Fibroblast of pulmonary artery (primary cell): ENCODE measurements around the gene NOS3.
A peak's percentile ranks its signal among the peaks of the same experiment; 100 is the strongest.
"Not testable (repeated sequence)": the region's sequence is repeated elsewhere in the genome, so short reads cannot be mapped to it uniquely, and the experiment has no call there.

Experiments
- DNase-seq: peaks from one replicate; pipeline ENCODE4 v3.0.0-alpha.2; 2010; ENCODE audit warnings: low read depth
- H3K4me3 ChIP-seq: replicated peaks from 2 replicates; pipeline ENCODE4 v1.5.1; 2011; ENCODE audit warnings: low read depth, mild to moderate bottlenecking, control low read depth, low read length, moderate library complexity
- TF ChIP-seq, protein P1 (sequence below): IDR thresholded peaks from 2 replicates; pipeline ENCODE4 v1.5.1; 2011; ENCODE audit warnings: mild to moderate bottlenecking, control low read depth, low read length, inconsistent platforms; ENCODE audit errors: missing control alignments

NOS3 gene

DNA sequence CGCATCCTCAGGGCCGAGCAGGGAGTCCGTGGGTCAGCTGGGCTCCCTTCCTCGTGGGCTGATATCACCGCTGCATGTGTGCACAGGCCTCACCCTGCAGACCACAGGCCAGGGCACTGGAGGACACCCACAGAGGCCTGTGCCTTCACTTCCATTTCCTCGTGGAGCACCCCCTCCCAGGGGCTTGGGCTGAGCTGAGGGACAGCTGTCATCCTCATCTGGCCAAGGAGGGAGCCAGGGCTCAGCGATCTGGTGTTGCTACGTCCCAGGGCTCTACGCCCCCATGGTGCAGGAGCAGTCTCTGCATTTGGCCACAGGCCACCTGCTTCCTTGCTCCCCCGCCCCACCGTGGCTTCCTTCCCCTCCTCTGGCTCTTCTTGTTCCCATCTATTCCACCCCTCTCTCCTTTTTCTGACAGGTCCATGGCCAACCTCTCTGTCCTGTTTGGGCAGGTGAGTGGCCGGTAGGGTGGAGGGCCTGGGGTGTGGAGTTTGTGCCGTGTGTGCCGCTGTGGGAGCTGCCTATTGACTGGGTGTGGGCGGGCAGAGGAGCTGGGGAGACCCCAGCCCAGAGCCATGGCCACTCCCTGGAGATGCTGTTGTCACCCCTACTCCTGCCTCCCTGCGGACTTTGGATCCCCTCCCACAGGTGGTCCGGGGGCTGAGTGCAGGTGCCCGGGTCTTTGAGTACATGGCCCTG lies 49.2 kb downstream of the NOS3 start:
- TF ChIP-seq, protein P1, sequence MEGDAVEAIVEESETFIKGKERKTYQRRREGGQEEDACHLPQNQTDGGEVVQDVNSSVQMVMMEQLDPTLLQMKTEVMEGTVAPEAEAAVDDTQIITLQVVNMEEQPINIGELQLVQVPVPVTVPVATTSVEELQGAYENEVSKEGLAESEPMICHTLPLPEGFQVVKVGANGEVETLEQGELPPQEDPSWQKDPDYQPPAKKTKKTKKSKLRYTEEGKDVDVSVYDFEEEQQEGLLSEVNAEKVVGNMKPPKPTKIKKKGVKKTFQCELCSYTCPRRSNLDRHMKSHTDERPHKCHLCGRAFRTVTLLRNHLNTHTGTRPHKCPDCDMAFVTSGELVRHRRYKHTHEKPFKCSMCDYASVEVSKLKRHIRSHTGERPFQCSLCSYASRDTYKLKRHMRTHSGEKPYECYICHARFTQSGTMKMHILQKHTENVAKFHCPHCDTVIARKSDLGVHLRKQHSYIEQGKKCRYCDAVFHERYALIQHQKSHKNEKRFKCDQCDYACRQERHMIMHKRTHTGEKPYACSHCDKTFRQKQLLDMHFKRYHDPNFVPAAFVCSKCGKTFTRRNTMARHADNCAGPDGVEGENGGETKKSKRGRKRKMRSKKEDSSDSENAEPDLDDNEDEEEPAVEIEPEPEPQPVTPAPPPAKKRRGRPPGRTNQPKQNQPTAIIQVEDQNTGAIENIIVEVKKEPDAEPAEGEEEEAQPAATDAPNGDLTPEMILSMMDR: no peak
- DNase-seq: no peak
- no peak overlapping the region for H3K4me3 ChIP-seq

DNA sequence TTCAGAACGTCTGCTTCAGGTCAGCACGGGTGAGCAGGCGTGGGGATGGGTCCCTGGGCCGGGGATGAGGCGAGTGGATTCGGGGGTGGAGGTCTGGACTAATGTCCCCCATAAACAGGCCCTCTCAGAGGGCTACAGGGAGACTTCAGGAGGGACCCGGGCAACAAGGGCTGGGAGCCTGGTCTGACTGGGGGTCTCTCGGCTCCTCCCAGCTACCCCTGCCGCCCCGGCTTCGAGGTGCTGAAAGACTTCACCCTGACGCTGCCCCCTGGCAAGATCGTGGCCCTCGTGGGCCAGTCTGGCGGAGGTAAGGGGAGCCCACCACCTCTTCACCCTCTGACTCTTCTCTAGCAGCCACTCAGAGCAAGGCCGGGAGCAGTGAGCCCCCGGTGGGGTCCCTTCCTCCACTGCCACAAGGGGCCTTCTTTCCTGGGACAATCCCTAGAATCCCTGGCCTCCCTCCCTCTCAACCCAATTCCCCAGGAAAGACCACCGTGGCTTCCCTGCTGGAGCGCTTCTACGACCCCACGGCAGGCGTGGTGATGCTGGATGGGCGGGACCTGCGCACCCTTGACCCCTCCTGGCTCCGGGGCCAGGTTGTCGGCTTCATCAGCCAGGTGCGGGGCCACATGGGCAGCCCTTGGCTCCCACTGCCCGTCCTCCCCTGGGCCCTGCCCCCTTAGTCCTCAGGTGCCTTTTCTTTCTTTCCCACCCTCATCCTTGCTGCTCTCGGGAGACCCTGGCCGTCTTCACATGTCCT lies 50.0 kb downstream of the NOS3 start:
- DNase-seq: no peak
- TF ChIP-seq, protein P1: no peak
- H3K4me3 ChIP-seq: no peak overlapping the region

DNA sequence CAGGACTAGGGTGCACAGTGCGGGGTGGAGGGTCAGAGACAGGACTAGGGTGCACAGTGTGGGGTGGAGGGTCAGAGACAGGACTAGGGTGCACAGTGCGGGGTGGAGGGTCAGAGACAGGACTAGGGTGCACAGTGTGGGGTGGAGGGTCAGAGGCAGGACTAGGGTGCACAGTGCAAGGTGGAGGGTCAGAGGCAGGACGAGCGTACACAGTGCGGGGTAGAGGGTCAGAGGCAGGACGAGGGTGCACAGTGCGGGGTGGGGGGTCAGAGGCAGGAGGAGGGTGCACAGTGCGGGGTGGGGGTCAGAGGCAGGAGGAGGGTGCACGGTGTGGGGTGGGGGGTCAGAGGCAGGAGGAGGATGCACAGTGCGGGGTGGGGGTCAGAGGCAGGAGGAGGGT lies 52.6 kb downstream of the NOS3 start:
- DNase-seq: not testable (repeated sequence)

DNA sequence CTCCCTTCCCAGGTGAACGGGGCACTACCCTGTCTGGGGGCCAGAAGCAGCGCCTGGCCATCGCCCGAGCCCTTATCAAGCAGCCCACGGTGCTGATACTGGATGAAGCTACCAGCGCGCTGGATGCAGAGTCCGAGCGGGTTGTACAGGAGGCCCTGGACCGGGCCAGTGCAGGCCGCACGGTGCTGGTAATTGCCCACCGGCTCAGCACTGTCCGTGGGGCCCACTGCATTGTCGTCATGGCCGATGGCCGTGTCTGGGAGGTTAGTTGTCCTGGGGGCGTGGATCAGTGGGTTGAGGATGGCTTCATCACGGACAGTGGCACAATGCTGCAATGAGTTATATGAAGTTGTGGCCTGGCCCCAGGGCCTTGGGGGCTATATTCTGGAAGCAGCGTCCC lies 53.1 kb downstream of the NOS3 start:
- no peak overlapping the region for H3K4me3 ChIP-seq
- no peak for DNase-seq
- TF ChIP-seq, protein P1: no peak

More for the DNA sequence above, 52.6 kb downstream of the NOS3 start:
- not testable (repeated sequence) for H3K4me3 ChIP-seq

DNA sequence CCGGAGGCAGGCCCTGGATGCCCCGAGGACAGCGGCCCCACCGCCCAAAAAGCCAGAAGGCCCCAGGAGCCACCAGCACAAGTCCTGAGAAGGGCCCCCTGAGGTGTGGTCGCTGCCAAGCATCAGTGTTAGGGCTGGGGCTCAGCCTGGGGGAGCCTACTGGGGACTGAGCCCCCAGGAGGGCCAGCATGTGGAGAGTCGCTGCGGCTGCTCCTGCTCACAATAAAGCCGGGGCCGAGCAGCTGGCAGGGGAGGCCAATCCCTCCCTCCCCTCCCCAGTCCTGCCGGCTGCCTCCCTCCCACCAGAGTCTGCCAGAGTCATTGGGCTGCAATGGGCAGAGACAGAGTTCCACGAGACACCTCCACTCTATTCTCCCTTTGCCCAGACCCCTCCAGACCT lies 54.4 kb downstream of the NOS3 start:
- DNase-seq: no peak
- H3K4me3 ChIP-seq: no peak overlapping the region
- TF ChIP-seq, protein P1: no peak

DNA sequence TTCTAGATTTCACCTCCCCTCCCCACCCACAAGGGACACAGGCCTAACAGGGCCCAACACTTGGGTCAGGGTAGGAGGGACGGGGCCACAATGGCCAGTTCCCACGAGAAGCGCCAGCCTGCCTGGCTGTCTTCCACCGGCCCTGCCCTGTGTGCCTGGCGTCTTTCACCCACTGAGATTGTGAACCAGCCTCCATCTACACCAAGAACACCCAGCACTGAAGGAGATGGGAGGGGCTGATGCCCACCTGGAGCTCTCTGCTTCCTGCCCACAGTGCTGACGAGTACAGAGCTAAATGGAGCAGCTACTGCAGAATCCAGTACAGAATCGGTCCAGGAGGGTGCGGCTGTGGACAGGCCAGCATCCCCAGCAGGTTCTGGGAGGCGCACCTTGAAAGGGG lies 55.1 kb downstream of the NOS3 start:
- no peak for DNase-seq
- no peak overlapping the region for H3K4me3 ChIP-seq
- TF ChIP-seq, protein P1: no peak

DNA sequence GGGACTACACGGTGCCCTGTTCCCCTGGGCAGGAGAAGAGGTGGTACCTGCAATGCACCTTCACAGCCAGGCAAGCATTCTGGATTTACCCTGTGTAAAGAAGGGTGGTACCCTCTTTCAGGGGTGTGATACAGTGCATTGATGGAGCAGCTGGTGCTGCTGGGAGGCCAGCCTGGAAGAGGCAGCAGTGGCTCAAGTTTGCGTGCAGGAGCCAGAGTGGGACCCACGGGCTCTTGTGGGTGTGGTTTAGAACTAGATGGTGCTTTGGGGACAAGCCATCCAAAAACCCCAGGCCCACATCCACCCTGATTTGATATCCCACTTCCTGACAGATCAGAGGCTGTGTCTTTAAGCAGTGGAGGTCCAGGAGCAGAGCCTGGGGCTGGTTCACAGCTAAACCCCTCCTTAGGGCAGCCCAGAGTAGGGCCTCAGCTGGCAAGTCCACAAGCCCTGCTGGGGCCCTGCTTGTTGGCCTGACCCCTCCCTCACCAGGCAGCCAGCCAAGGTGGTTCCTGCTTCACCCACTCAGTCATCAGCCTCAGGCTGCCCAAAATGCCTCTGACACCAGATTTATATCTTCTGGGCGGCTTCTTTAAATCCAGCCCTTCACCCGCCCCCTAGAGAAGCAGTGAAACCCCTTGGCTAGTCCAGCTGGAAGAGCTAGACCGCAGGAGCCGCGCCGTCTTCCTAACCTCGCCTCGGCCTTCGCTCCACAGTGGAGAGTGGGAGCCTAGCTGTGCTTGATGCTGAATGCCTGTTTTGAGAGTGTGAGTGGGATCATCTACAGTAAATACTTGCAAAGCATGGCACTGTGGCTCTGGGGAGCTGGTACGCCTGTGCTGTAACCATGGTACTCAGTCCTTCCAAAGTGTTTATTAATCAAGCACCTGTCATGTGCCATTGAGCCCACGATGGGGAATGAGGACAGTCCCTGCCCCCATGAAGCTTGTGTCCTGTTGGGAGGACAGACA lies 56.1 kb downstream of the NOS3 start:
- peak; percentile 65 for DNase-seq
- TF ChIP-seq, protein P1: no peak
- H3K4me3 ChIP-seq: no peak overlapping the region
